Left cardiac atrium (tissue), 4 donors: Measurements from ENCODE around the gene TECTB. TPM values are rescaled to one million over a fixed set of nuclear protein-coding genes. Genes with fewer than 3 reads are reported as not detected.
"Not testable (repeated sequence)": the region's sequence is repeated elsewhere in the genome, so short reads cannot be mapped to it uniquely, and the experiment has no call there.

Experiments used
- ATAC-seq, 2 donors: fragments of 200-7000 bp; cut with Tn5 transposase; one replicate each; pipeline ENCODE4 v1.9.1; 2020; ENCODE audit warnings: mild to moderate bottlenecking in 2 of 2, moderate library complexity in 2 of 2
- DNase-seq: peaks from one replicate; pipeline ENCODE4 v3.0.0-alpha.2; 2020
- intact Hi-C, 2 donors: fragments of 100-400 bp; cut with DNase I; formaldehyde crosslinking; loops; one replicate each; pipeline versions ENCODE4 v1.14.1 to v1.15.1; 2022 to 2023
- long read RNA-seq: library from polyadenylated mRNA; unstranded; transcript quantifications from one replicate; pipeline ENCODE4 v2.0.0, GENCODE V29; 2021
- total RNA-seq, 2 donors: library from RNA; stranded (reverse); fragmentation: NEBNext Ultra II Directional; extraction: Animal tissue kit (Norgen Biotek cat#: 25700); gene quantifications; one replicate each; pipeline ENCODE4 v1.2.1, GENCODE V29; 2021
- donor health status: DM: no; HTN: yes; CAD: no.
- donor health status: DM: no; HTN: yes; CAD: no; lungs with severe emphysema.
- donor health status: DM: yes; HTN: yes; CAD: no.
- donor health status: Dilated cardiomyopathy.

TECTB gene
- total RNA-seq = not detected
- long read RNA-seq = 0 reads

GRCh38 chr10:112283100-112283499 is at the start of gene TECTB:
TSS of gene TECTB (plus strand) at chr10:112283400. CDS start at chr10:112283735, 335 bp downstream.
- DNase-seq (no peak), ATAC-seq (no peak)
- intact Hi-C loops = no loop called here

GRCh38 chr10:112235141-112235540 is 48.1 kb upstream of the TECTB start:
- DNase-seq = no peak

GRCh38 chr10:112235920-112236319 is 47.3 kb upstream of the TECTB start:
- no peak for ATAC-seq
- intact Hi-C loops = no loop called here
- no peak for DNase-seq

More at GRCh38 chr10:112235141-112235540, 48.1 kb upstream of the TECTB start:
- intact Hi-C loops = no loop called here
- ATAC-seq = no peak

- ATAC-seq = no peak
- DNase-seq = no peak
- intact Hi-C loops = no loop called here
These were observed 46.7 kb upstream of the TECTB start for GRCh38 chr10:112236486-112236885.

GRCh38 chr10:112239347-112239746 is 43.9 kb upstream of the TECTB start:
- ATAC-seq (no peak), DNase-seq (no peak)
- intact Hi-C loops = no loop called here

GRCh38 chr10:112240441-112240840 is 42.8 kb upstream of the TECTB start:
- DNase-seq (no peak), ATAC-seq (no peak)
- intact Hi-C loops = no loop called here

GRCh38 chr10:112241651-112242341 is 41.4 kb upstream of the TECTB start:
- no peak for ATAC-seq

GRCh38 chr10:112242769-112243168 is 40.4 kb upstream of the TECTB start:
- ATAC-seq (peak in 1 of 2 donors; percentile 85), DNase-seq (no peak)
- intact Hi-C loops = no loop called here

More at GRCh38 chr10:112241651-112242341, 41.4 kb upstream of the TECTB start:
- no peak for DNase-seq
- intact Hi-C loops = no loop called here

- ATAC-seq (no peak), DNase-seq (no peak)
- intact Hi-C loops = no loop called here
These were observed 39.5 kb upstream of the TECTB start for GRCh38 chr10:112243713-112244112.

GRCh38 chr10:112244197-112244596 is 39.0 kb upstream of the TECTB start:
- DNase-seq = no peak
- ATAC-seq = no peak
- intact Hi-C loops = no loop called here

- DNase-seq (no peak), ATAC-seq (no peak)
- intact Hi-C loops = no loop called here
These were observed 35.4 kb upstream of the TECTB start for GRCh38 chr10:112247791-112248190.

GRCh38 chr10:112248584-112249295 is 34.5 kb upstream of the TECTB start:
- no peak for ATAC-seq

GRCh38 chr10:112249722-112250121 is 33.5 kb upstream of the TECTB start:
- DNase-seq (no peak), ATAC-seq (no peak)
- intact Hi-C loops = no loop called here

More at GRCh38 chr10:112248584-112249295, 34.5 kb upstream of the TECTB start:
- no peak for DNase-seq
- intact Hi-C loops = no loop called here

- ATAC-seq = no peak
- intact Hi-C loops = no loop called here
- no peak for DNase-seq
These were observed 32.6 kb upstream of the TECTB start for GRCh38 chr10:112250555-112250954.

- DNase-seq, intact Hi-C loops, ATAC-seq: not testable (repeated sequence)
These were observed 32.0 kb upstream of the TECTB start for GRCh38 chr10:112251238-112251637.

GRCh38 chr10:112258407-112258806 is 24.8 kb upstream of the TECTB start:
- DNase-seq (no peak), ATAC-seq (no peak)
- intact Hi-C loops = no loop called here

- ATAC-seq (no peak), DNase-seq (no peak)
- intact Hi-C loops = no loop called here
These were observed 23.5 kb upstream of the TECTB start for GRCh38 chr10:112259688-112260087.

- intact Hi-C loops = no loop called here
- DNase-seq = no peak
- ATAC-seq = no peak
These were observed 22.4 kb upstream of the TECTB start for GRCh38 chr10:112260831-112261230.

GRCh38 chr10:112261281-112261822 is 21.8 kb upstream of the TECTB start:
- DNase-seq (no peak), ATAC-seq (peak in 1 of 2 donors; percentile 78)
- intact Hi-C loops = no loop called here

GRCh38 chr10:112262546-112262945 is 20.7 kb upstream of the TECTB start:
- DNase-seq (no peak), ATAC-seq (peak in 1 of 2 donors; percentile 75)
- intact Hi-C loops = no loop called here
